NCI-H526 treated with DMSO at 0.1 percent for 48 hours (cell line): ENCODE measurements around the gene SGMS1.

ENCODE experiments used
- DNase-seq: peaks from one replicate; lab custom pipeline; 2025; lab: John Stamatoyannopoulos, UW

Gene SGMS1

GRCh38 chr10:50636618-50637579, 13.1 kb upstream of the SGMS1 start:
- DNase-seq: no peak

- no peak for DNase-seq
These were observed 11.5 kb upstream of the SGMS1 start for GRCh38 chr10:50635286-50635685.

GRCh38 chr10:50634479-50634878, 10.7 kb upstream of the SGMS1 start:
- no peak for DNase-seq

- DNase-seq: no peak
These were observed 7.3 kb upstream of the SGMS1 start for GRCh38 chr10:50631052-50631451.

GRCh38 chr10:50629495-50630122, 5.9 kb upstream of the SGMS1 start:
- no peak for DNase-seq

- DNase-seq: no peak
These were observed 4.1 kb upstream of the SGMS1 start for GRCh38 chr10:50627896-50628295.

GRCh38 chr10:50627443-50627842, 3.7 kb upstream of the SGMS1 start:
- no peak for DNase-seq

GRCh38 chr10:50625649-50626132, 1.9 kb upstream of the SGMS1 start:
- no peak for DNase-seq

GRCh38 chr10:50624866-50625501, 1.2 kb upstream of the SGMS1 start:
- DNase-seq: peak; percentile 62

- peak; percentile 62 for DNase-seq
These were observed 683 bp upstream of the SGMS1 start for GRCh38 chr10:50624413-50624865.

- no peak for DNase-seq
These were observed 772 bp downstream of the SGMS1 start for GRCh38 chr10:50622706-50623662.

GRCh38 chr10:50621968-50622705, 1.6 kb downstream of the SGMS1 start:
- peak; percentile 36 for DNase-seq

GRCh38 chr10:50620899-50621298, 2.9 kb downstream of the SGMS1 start:
- no peak for DNase-seq

GRCh38 chr10:50619882-50620281, 3.9 kb downstream of the SGMS1 start:
- no peak for DNase-seq

- no peak for DNase-seq
These were observed 4.6 kb downstream of the SGMS1 start for GRCh38 chr10:50619166-50619565.

- DNase-seq: no peak
These were observed 5.1 kb downstream of the SGMS1 start for GRCh38 chr10:50618624-50619023.

GRCh38 chr10:50615658-50616057, 8.1 kb downstream of the SGMS1 start:
- DNase-seq: no peak

GRCh38 chr10:50614444-50615137, 9.2 kb downstream of the SGMS1 start:
- no peak for DNase-seq

- DNase-seq: no peak
These were observed 9.9 kb downstream of the SGMS1 start for GRCh38 chr10:50613726-50614443.
